ENCODE data around the gene FSCN2.

Gene FSCN2

GRCh38 chr17:81483085-81483861 lies 44.9 kb upstream of the FSCN2 start:
- TF ChIP-seq, protein P1, sequence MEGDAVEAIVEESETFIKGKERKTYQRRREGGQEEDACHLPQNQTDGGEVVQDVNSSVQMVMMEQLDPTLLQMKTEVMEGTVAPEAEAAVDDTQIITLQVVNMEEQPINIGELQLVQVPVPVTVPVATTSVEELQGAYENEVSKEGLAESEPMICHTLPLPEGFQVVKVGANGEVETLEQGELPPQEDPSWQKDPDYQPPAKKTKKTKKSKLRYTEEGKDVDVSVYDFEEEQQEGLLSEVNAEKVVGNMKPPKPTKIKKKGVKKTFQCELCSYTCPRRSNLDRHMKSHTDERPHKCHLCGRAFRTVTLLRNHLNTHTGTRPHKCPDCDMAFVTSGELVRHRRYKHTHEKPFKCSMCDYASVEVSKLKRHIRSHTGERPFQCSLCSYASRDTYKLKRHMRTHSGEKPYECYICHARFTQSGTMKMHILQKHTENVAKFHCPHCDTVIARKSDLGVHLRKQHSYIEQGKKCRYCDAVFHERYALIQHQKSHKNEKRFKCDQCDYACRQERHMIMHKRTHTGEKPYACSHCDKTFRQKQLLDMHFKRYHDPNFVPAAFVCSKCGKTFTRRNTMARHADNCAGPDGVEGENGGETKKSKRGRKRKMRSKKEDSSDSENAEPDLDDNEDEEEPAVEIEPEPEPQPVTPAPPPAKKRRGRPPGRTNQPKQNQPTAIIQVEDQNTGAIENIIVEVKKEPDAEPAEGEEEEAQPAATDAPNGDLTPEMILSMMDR (IDR thresholded peaks at IDR 0.05; ENCODE audit: low read depth, low read length) = no peak
- no peak overlapping the region for H3K4me3 ChIP-seq (ENCODE audit: low read depth, low read length)

DNA sequence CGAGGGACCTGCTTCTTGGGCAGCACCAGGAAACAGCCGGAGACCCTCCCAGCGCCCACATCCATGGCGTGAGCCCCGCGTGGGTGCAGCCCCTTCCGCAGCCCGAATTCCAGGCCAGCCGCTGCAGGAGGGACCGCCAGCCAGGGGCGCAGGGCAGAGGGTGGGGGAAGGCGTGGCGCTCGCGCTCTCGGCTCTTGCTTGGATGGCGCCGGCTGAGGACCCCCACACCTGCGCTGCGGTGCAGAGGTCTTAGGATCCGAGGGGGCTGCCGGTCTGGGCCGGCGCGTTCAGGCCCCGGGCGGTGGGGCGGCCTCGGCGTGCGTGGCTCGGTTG lies 44.3 kb upstream of the FSCN2 start:
- H3K4me3 ChIP-seq (ENCODE audit: low read depth, low read length) = peak overlapping the region; percentile 14; the same call in 1 of the 2 replicates
- TF ChIP-seq, protein P1 (IDR thresholded peaks at IDR 0.05; ENCODE audit: low read depth, low read length) = no peak

DNA sequence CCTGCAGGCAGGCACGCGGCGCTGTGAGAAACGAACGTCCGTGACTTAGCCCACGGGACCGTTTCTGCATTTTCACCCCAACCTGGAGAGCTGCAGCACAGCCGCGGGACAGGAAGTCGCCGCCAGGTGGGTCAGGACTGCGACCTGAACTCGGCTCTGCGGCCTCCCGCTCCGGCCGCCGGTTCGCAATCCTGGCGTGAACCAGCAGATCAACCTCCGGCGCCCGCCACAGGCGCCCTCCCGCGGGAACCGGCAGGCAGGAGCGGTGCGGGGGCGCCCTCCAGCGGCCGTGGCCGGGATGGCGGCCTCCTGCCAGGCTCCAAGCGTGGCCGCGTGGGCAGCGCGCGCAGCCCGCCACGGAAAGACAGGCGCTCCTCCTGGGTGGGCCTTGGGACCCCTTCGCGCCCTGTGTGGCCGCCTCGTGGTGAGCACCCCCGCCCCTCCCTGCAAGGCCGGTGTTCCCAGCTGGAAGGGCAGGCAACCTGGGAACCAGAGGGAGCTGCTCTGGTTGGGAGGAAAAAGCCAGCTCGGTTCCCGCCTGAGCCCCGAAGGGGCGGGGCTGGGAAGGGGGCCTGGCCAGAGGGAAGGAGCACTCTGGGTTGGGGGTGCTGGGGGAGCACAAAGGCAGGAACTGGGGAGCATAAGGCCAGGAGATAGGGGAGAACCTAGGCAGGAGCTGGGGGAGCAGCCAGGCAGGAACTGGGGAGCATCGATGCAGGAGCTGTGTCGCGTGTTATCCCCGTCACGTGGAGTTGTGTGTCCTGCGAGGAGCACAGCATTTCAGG lies 43.8 kb upstream of the FSCN2 start:
- H3K4me3 ChIP-seq (ENCODE audit: low read depth, low read length) = peak overlapping the region; percentile 24
- TF ChIP-seq, protein P1 (IDR thresholded peaks at IDR 0.05; ENCODE audit: low read depth, low read length) = peak; percentile 82

- TF ChIP-seq, protein P1 (IDR thresholded peaks at IDR 0.05; ENCODE audit: low read depth, low read length) = no peak
- H3K4me3 ChIP-seq (ENCODE audit: low read depth, low read length) = no peak overlapping the region
Measured at GRCh38 chr17:81486199-81486810, 41.9 kb upstream of the FSCN2 start.

DNA sequence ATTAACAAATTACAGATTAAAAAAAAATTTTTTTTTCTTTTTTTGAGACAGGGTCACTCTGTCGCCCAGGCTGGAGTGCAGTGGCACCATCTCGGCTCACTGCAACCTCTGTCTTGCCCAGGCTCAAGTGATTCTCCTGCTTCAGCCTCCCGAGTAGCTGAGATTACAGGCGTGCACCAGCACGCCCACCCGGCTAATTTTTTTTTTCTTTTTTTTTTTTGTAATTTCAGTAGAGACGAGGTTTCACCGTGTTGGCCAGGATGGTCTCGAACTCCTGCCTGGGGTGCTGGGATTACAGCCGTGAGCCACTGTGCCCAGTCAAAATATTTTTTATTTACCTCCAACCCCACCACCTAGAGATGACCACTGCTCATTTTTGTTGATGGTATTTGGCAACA lies 41.1 kb upstream of the FSCN2 start:
- H3K4me3 ChIP-seq (ENCODE audit: low read depth, low read length) = no peak overlapping the region
- TF ChIP-seq, protein P1 (IDR thresholded peaks at IDR 0.05; ENCODE audit: low read depth, low read length) = no peak

GRCh38 chr17:81487487-81488275 lies 40.5 kb upstream of the FSCN2 start:
- TF ChIP-seq, protein P1 (IDR thresholded peaks at IDR 0.05; ENCODE audit: low read depth, low read length) = no peak
- H3K4me3 ChIP-seq (ENCODE audit: low read depth, low read length) = peak overlapping the region; percentile 58

Measured in WI38 (cell line).